Measurements from ENCODE around the gene SST. TPM values are rescaled to one million over a fixed set of nuclear protein-coding genes. Genes with fewer than 3 reads are reported as not detected.

SST gene
- total and polyA plus RNA-seq, 2 of the 8 experiments (the other 6 are each of a cell fraction or from before 2014, with no cell fraction given) = 0.50 TPM; not detected in 1

DNA sequence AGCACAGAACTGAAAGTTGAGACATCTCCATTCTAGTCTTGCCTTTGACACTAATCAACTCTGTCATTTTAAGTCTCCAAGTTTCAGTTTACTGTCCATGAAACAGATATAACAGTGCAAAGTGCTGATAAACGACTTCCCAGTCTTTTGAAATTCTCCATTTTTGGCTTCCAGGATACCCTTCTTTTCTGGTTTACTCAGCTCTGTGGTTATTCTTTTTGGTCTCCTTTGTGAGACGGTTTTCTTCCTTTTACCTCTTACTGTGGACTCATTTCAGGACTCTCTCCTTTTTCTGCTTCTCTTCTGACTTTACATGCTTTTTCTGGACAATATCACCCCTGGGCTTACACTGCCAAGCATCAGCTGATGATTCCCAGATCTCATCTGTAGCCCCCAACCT is 18.9 kb downstream of the SST start:
- Histone ChIP-seq H3K27ac (ENCODE audit: low read depth, low read length) (no peak overlapping the region), H2AFZ (ENCODE audit: low read length) (no peak overlapping the region), H4K91ac (replicated peaks; ENCODE audit: insufficient read length, low read length) (no peak overlapping the region), H3K14ac (ENCODE audit: insufficient read length) (no peak overlapping the region), H3K4me2 (ENCODE audit: insufficient read depth in 1 of 2, low read depth in 2 of 2, low read length in 2 of 2) (no peak overlapping the region), H3K79me1 (ENCODE audit: low read depth, low read length) (no peaks in the 10 kb centered on the region), H2BK5ac (ENCODE audit: low read depth, low read length) (no peak overlapping the region), H4K20me1 (replicated peaks in 1 of 2; ENCODE audit: control insufficient read depth in 1 of 2, insufficient read depth in 2 of 2, low read length in 2 of 2) (no peaks in the 10 kb centered on the region), H3K4me3 (ENCODE audit: extremely low read depth in 1 of 4, insufficient read depth in 2 of 4, low read depth in 3 of 4, low read length in 4 of 4) (no peak overlapping the region), H3K23me2 (ENCODE audit: low read depth, low read length) (no peaks in the 10 kb centered on the region), H3K9ac (replicated peaks in 1 of 4; ENCODE audit: extremely low read depth in 1 of 4, low read depth in 3 of 4, low read length in 3 of 4) (no peak overlapping the region), H3K56ac (replicated peaks; ENCODE audit: insufficient read length, low read depth, low read length) (no peak overlapping the region), H3K27me3 (replicated peaks in 1 of 4; ENCODE audit: control insufficient read depth in 3 of 4, extremely low read depth in 1 of 4, insufficient read depth in 3 of 4, low read length in 3 of 4) (peaks cover 0 to 2% (median 0%) of the 10 kb centered on the region in 4 experiments; a peak in 1 of 7 replicates), H2BK15ac (ENCODE audit: low read length) (no peak overlapping the region), H3K79me2 (ENCODE audit: control insufficient read depth in 1 of 2, insufficient read depth in 2 of 2, low read length in 2 of 2) (no peaks in the 10 kb centered on the region), H4K8ac (ENCODE audit: extremely low read depth, insufficient read depth, low read length) (no peak overlapping the region), H3K36me3 (ENCODE audit: control insufficient read depth in 2 of 4, insufficient read depth in 4 of 4, low read length in 3 of 4) (no peaks in the 10 kb centered on the region), H3K4ac (replicated peaks; ENCODE audit: insufficient read length, low read depth, low read length) (no peak overlapping the region), H3K9me3 (ENCODE audit: insufficient read depth in 2 of 2, low read depth in 1 of 2, low read length in 1 of 2) (no peaks in the 10 kb centered on the region), H2BK20ac (ENCODE audit: low read length) (no peak overlapping the region), H2BK12ac (ENCODE audit: low read depth, low read length) (no peak overlapping the region), H3K4me1 (replicated peaks in 1 of 4; ENCODE audit: control insufficient read depth in 3 of 4, insufficient read depth in 4 of 4, low read length in 3 of 4) (no peaks in the 10 kb centered on the region), H2AK5ac (ENCODE audit: low read depth, low read length) (no peak overlapping the region), H2BK120ac (replicated peaks; ENCODE audit: low read depth, low read length) (no peak overlapping the region), H3K23ac (ENCODE audit: insufficient read length) (no peak overlapping the region), H3K18ac (ENCODE audit: extremely low read depth, low read length) (no peak overlapping the region), H4K5ac (ENCODE audit: insufficient read length, low read depth, low read length) (no peak overlapping the region)
- CTCF ChIA-PET (ENCODE audit: partially characterized antibody) = interaction anchor here (0.9 to 1.3 kb wide), 2 partner anchors 11 to 28 kb away, joined by 4 read pairs; no protein-coding TSS in a partner anchor
- POLR2A ChIA-PET (ENCODE audit: partially characterized antibody) = no interaction called here
- no peak for FAIRE-seq
- no peak for DNase-seq (ENCODE audit: low read depth in 1 of 2, low spot score in 2 of 2)
- WGBS, 2 experiments (ENCODE audit: extremely low coverage in 1 of 2, insufficient coverage in 1 of 2, insufficient read length in 1 of 2, insufficient replicate concordance in 2 of 2, low coverage in 1 of 2, low lambda C conversion rate in 2 of 2, missing lambda C conversion rate in 1 of 2) = 82% methylated on average over 2 of the region's 2 CpGs; no CpG with 5 or more reads in 1 of the 2 experiments
- no peak for TF ChIP-seq NRF1 (IDR thresholded peaks at IDR 0.05; ENCODE audit: low read depth, low read length)
- TF ChIP-seq POLR2A (IDR thresholded peaks at IDR 0.05; ENCODE audit: control extremely low read depth in 1 of 2, low read depth in 2 of 2, low read length in 2 of 2) = no peak
- TF ChIP-seq SP2 (IDR thresholded peaks at IDR 0.05; ENCODE audit: low read length) = no peak
- TF ChIP-seq RAD21 (IDR thresholded peaks at IDR 0.05 in 1 of 2, conservative IDR thresholded peaks at IDR 0.05 in 1 of 2; ENCODE audit: low read depth in 2 of 2, low read length in 2 of 2) = no peak
- no peak for TF ChIP-seq POU5F1 (IDR thresholded peaks at IDR 0.05; ENCODE audit: low read depth, low read length)
- TF ChIP-seq SIRT6 (IDR thresholded peaks at IDR 0.05; ENCODE audit: low read length) = no peak
- no peak for TF ChIP-seq KDM5A (IDR thresholded peaks at IDR 0.05; ENCODE audit: low read length)
- no peak for TF ChIP-seq KDM4A (IDR thresholded peaks at IDR 0.05; ENCODE audit: low read depth, low read length, severe bottlenecking)
- TF ChIP-seq, protein P1, sequence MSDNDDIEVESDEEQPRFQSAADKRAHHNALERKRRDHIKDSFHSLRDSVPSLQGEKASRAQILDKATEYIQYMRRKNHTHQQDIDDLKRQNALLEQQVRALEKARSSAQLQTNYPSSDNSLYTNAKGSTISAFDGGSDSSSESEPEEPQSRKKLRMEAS (IDR thresholded peaks at IDR 0.05) = no peak
